ENCODE data around the gene FRMD3.
"Not testable (repeated sequence)": the region's sequence is repeated elsewhere in the genome, so short reads cannot be mapped to it uniquely, and the experiment has no call there.

Gene FRMD3

GRCh38 chr9:83383034-83383433 lies 155.2 kb downstream of the FRMD3 start:
- DNase-seq (ENCODE audit: low read depth): no peak
- TF ChIP-seq, protein P1, sequence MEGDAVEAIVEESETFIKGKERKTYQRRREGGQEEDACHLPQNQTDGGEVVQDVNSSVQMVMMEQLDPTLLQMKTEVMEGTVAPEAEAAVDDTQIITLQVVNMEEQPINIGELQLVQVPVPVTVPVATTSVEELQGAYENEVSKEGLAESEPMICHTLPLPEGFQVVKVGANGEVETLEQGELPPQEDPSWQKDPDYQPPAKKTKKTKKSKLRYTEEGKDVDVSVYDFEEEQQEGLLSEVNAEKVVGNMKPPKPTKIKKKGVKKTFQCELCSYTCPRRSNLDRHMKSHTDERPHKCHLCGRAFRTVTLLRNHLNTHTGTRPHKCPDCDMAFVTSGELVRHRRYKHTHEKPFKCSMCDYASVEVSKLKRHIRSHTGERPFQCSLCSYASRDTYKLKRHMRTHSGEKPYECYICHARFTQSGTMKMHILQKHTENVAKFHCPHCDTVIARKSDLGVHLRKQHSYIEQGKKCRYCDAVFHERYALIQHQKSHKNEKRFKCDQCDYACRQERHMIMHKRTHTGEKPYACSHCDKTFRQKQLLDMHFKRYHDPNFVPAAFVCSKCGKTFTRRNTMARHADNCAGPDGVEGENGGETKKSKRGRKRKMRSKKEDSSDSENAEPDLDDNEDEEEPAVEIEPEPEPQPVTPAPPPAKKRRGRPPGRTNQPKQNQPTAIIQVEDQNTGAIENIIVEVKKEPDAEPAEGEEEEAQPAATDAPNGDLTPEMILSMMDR (IDR thresholded peaks at IDR 0.05; ENCODE audit: low read length, missing control alignments): no peak
- H3K4me3 ChIP-seq (replicated peaks; ENCODE audit: low read depth, low read length): no peak overlapping the region

DNA sequence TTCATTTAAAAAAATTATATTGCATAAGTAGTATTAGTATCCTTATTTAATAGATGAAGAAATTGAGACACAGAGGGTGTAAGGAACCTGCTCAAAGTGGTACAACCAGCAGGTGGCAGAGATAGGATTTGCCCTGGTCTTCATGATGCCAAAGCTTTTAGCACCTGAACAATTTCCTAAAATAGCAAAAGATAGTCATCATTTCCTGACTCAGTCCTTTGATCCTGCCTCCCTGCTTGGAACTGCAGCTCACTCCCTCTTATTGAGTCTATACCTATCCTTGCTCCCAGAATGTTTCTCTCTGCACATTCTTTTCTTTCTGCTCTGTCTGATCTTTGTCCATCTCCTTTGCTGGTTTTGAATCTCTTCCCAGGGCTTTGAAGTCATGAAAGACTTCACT lies 155.8 kb downstream of the FRMD3 start:
- TF ChIP-seq, protein P1 (IDR thresholded peaks at IDR 0.05; ENCODE audit: low read length, missing control alignments): no peak
- DNase-seq (ENCODE audit: low read depth): no peak
- H3K4me3 ChIP-seq (replicated peaks; ENCODE audit: low read depth, low read length): no peak overlapping the region

DNA sequence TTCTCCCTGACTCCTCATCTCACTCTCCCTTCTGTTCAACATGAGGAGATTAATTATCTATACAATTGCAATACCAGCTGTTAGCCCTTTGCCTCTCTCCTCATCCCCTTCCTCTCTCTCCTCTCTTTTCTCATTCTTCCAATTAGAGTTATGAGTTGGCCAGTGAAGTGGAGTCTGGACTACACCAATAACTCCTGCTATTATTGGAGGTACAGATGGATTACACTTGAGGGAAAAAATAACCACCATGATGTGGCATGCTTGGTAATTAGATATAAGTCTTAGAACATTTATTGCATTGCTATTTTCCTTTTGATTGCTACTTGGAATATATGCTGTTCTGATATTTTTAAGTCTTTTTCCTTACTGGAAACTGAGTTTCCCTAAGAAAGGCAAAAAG lies 159.2 kb downstream of the FRMD3 start:
- no peak for DNase-seq (ENCODE audit: low read depth)
- TF ChIP-seq, protein P1 (IDR thresholded peaks at IDR 0.05; ENCODE audit: low read length, missing control alignments): no peak
- no peak overlapping the region for H3K4me3 ChIP-seq (replicated peaks; ENCODE audit: low read depth, low read length)

DNA sequence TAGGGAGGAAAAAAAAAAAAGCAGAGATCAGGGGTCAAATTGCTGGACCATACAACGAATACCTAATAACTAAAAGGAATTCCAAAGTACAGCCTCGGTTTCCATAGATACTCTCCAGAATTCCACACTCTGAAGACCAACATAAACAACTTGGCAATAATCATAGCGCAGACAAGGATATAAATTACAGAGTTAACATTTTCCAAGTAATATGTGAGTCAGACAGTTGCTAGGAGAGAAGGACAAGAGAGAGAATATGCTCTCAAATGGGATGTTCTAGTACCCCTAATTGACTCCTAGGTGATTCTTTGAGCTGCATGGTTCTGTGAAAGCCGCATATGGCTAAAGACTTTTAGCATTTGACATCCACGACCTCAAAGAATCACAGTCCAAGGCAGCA lies 165.2 kb downstream of the FRMD3 start:
- H3K4me3 ChIP-seq (replicated peaks; ENCODE audit: low read depth, low read length): no peak overlapping the region
- TF ChIP-seq, protein P1 (IDR thresholded peaks at IDR 0.05; ENCODE audit: low read length, missing control alignments): no peak
- DNase-seq (ENCODE audit: low read depth): no peak

DNA sequence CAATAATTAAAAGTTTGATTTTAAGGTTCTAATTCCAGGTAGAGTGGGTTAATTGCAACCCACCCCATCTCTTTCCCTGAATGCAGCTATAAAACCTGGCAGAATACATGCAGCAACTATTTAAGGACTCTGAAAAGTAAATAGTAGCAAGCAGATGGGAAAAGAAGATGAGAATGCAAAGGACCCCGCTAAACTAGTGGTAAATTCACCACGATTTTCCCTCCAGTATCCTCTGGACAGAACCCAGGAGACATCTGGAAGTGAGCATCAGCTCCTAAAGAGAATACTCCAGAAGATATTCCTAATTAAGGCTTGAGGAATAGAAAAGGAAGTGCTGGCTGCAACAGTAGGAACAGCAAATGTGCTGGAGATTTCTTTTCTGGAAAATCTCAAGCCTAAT lies 170.9 kb downstream of the FRMD3 start:
- no peak for DNase-seq (ENCODE audit: low read depth)
- H3K4me3 ChIP-seq (replicated peaks; ENCODE audit: low read depth, low read length): no peak overlapping the region
- TF ChIP-seq, protein P1 (IDR thresholded peaks at IDR 0.05; ENCODE audit: low read length, missing control alignments): no peak

DNA sequence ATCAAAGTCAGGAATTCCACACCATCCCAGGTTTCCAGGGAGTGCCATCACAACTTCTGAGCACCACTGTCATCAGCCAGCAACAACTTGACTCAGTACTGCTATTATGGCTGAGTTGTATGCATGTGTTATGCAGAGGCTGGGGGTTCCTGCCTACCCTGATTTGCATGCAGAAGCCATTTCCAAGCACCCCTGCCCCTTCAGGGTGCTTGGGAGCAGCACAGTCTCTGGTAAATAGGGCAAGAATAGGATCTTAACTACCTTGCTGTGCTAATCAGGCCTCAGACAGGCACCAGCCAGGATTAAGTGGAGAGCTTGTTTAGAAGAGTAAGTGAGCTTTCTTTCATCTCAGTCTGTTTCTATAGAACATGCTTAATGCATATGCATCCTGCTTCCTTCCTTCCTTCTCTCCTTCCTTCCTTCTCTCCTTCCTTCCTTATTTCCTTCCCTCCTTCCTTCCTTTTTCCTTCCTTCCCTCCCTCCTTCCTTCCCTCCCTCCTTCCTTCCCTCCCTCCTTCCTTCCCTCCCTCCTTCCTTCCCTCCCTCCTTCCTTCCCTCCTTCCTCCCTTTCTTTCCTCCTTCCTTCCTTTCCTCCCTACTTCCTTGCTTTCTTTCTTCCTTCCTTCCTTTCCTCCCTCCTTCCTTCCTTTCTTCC lies 175.7 kb downstream of the FRMD3 start:
- H3K4me3 ChIP-seq (replicated peaks; ENCODE audit: low read depth, low read length): no peak overlapping the region
- no peak for DNase-seq (ENCODE audit: low read depth)
- TF ChIP-seq, protein P1 (IDR thresholded peaks at IDR 0.05; ENCODE audit: low read length, missing control alignments): no peak

DNA sequence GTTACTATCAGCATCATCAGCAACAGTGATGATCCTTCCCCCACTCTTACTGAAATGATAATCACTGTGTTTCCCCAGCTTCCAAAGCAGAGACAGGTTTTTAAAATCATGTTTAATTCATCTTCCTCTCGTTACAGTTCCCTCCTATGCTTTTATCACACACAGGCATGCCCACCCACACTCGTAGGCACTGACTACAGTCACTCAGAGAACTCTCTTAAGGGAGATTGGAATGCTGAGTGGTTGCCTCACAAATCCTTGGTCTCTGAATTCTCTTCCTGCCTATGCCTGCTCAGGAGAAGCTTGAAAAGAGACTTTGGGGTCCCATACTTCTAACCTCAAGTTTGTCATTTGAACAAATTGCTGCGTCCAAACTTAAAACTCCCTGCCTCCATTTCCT lies 179.2 kb downstream of the FRMD3 start:
- H3K4me3 ChIP-seq (replicated peaks; ENCODE audit: low read depth, low read length): no peak overlapping the region
- no peak for DNase-seq (ENCODE audit: low read depth)
- TF ChIP-seq, protein P1 (IDR thresholded peaks at IDR 0.05; ENCODE audit: low read length, missing control alignments): no peak

DNA sequence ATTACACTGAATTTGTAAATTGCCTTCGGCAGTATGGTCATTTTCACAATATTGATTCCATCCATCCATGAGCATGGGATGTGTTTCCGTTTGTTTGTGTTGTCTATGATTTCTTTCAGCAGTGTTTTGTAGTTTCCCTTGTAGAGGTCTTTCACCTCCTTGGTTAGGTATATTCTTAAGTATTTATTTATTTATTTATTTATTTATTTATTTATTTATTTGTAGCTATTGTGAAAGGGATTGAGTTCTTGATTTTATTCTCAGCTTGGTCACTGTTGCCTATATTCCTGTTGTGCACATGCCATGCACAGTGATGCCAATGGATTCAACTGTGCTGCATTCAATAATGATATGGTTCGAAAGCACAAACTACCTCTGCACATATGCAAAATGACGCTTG lies 179.7 kb downstream of the FRMD3 start:
- DNase-seq (ENCODE audit: low read depth); H3K4me3 ChIP-seq (replicated peaks; ENCODE audit: low read depth, low read length): not testable (repeated sequence)
